Thoracic aorta (tissue), 2 donors: ENCODE results near the gene C1QTNF4. TPM values are rescaled to one million over a fixed set of nuclear protein-coding genes. Genes with fewer than 3 reads are reported as not detected.

Experiments
- ATAC-seq: fragments of 150-250 bp; one replicate; pipeline ENCODE4 v1.8.0; 2017; ENCODE audit warnings: low read depth; ENCODE audit not compliant: insufficient number of reproducible peaks, low FRiP score
- DNase-seq: peaks from one replicate; pipeline ENCODE4 v3.0.0-alpha.2; 2020; ENCODE audit warnings: low spot score
- H3K27ac ChIP-seq, 2 donors: fragments of 200-600 bp; sonication (generic); 1 replicate in 1 of 2; 2 replicates in 1 of 2; pipeline ENCODE4 v1.5.1; 2016; ENCODE audit warnings: mild to moderate bottlenecking in 2 of 2, moderate library complexity in 2 of 2
- H3K27me3 ChIP-seq: fragments of 200-600 bp; sonication (generic); replicated peaks from 2 replicates; pipeline ENCODE4 v1.6.0; 2016; ENCODE audit warnings: mild to moderate bottlenecking; ENCODE audit not compliant: insufficient read depth
- H3K36me3 ChIP-seq: fragments of 200-600 bp; sonication (generic); one replicate; pipeline ENCODE4 v1.5.1; 2016
- H3K4me1 ChIP-seq, 2 donors: fragments of 200-600 bp; sonication (generic); 1 replicate in 1 of 2; 2 replicates in 1 of 2; pipeline versions ENCODE4 v1.5.1 to v1.6.0; 2016; ENCODE audit warnings: low read depth in 2 of 2, mild to moderate bottlenecking in 1 of 2; ENCODE audit not compliant: control insufficient read depth in 1 of 2
- H3K4me3 ChIP-seq: fragments of 200-600 bp; sonication (generic); 2 replicates; pipeline ENCODE4 v1.5.1; 2016; ENCODE audit warnings: mild to moderate bottlenecking
- H3K9me3 ChIP-seq: fragments of 200-600 bp; sonication (generic); 2 replicates; pipeline ENCODE4 v1.5.1; 2016
- total RNA-seq, 2 donors: library from RNA; depleted of rRNA; stranded (reverse); fragments of >200 nt; gene quantifications; one replicate each; pipeline versions ENCODE4 v1.1.0 to v1.2.3, GENCODE V29; 2016
- TF ChIP-seq, protein P1 (sequence below): fragments of 200-600 bp; sonication (generic); IDR thresholded peaks from one replicate; pipeline ENCODE4 v1.5.1; 2019; ENCODE audit warnings: antibody characterized with exemption

The C1QTNF4 gene
- total RNA-seq, 2 donors from 2014 or later = 2.0 to 2.8 TPM

DNA sequence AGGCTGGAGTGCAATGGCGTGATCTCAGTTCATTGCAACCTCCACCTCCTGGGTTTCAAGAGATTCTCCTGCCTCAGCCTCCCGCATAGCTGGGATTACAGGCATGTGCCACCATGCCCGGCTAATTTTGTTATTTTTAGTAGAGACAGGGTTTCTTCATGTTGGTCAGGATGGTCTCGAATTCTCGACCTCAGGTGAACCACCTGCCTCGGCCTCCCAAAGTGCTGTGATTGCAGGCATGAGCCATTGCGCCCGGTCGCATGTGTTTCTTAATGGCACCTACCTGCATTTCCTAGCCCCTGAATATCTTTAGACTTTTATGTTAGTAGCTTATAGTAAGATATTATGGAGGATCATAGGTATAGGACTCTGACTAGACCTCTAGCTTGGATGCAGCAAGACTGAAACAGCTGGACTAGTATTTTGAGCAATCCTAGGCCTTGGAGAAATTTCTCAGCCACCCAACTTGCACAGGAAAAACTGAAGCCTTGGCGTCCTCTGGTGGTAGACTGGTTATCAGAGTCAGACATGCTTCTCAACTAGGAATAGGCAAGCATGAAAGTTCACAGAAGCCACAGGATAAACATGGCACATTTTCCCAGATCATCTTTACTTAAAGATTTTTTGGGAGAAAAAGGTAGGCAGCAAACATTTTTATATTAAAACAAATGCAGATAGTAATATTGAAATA lies 22.7 kb upstream of the C1QTNF4 start:
- H3K27me3 ChIP-seq = no peaks in the 10 kb centered on the region
- no peaks in the 10 kb centered on the region for H3K9me3 ChIP-seq
- ATAC-seq (no peak), DNase-seq (no peak)
- peaks cover 19% of the 10 kb centered on the region for H3K36me3 ChIP-seq
- no peak overlapping the region for H3K27ac ChIP-seq
- no peak overlapping the region for H3K4me3 ChIP-seq
- H3K4me1 ChIP-seq = no peaks in the 10 kb centered on the region
- TF ChIP-seq, protein P1, sequence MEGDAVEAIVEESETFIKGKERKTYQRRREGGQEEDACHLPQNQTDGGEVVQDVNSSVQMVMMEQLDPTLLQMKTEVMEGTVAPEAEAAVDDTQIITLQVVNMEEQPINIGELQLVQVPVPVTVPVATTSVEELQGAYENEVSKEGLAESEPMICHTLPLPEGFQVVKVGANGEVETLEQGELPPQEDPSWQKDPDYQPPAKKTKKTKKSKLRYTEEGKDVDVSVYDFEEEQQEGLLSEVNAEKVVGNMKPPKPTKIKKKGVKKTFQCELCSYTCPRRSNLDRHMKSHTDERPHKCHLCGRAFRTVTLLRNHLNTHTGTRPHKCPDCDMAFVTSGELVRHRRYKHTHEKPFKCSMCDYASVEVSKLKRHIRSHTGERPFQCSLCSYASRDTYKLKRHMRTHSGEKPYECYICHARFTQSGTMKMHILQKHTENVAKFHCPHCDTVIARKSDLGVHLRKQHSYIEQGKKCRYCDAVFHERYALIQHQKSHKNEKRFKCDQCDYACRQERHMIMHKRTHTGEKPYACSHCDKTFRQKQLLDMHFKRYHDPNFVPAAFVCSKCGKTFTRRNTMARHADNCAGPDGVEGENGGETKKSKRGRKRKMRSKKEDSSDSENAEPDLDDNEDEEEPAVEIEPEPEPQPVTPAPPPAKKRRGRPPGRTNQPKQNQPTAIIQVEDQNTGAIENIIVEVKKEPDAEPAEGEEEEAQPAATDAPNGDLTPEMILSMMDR = peak; percentile 38

- ATAC-seq (no peak), DNase-seq (no peak)
- Histone ChIP-seq H3K27ac (no peak overlapping the region), H3K4me1 (no peaks in the 10 kb centered on the region), H3K4me3 (no peak overlapping the region), H3K9me3 (no peaks in the 10 kb centered on the region), H3K36me3 (peaks cover 6% of the 10 kb centered on the region), H3K27me3 (no peaks in the 10 kb centered on the region)
- TF ChIP-seq, protein P1 = no peak
These were observed 21.0 kb upstream of the C1QTNF4 start for GRCh38 chr11:47615249-47615648.

DNA sequence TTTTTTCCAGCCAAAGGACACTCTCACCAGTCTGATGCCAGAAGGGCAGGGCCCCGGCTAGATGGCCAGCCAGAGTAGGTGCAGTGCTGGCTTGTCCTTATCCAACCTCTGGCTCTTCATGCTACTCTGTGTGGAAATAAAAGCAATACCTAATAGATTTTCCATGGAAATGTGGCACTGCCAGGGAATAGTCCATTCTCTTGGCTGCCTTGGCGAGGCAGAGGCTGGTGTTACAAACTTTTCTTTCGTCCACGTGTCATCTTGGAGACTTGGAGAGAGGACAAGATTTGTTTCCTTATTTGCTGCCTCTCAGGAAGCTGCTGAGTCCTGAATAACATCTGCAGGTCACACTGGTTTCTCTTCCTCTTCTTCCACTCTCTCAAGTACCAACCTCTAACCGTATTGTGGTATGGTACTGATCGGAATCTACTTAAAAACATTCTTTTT lies 17.2 kb upstream of the C1QTNF4 start:
- Histone ChIP-seq H3K9me3 (no peaks in the 10 kb centered on the region), H3K4me3 (no peak overlapping the region), H3K27me3 (no peaks in the 10 kb centered on the region), H3K36me3 (no peaks in the 10 kb centered on the region), H3K27ac (no peak overlapping the region), H3K4me1 (peaks cover 10 to 13% of the 10 kb centered on the region in 2 donors)
- DNase-seq (no peak), ATAC-seq (no peak)
- TF ChIP-seq, protein P1 = no peak

- TF ChIP-seq, protein P1 = no peak
- H3K4me1 ChIP-seq = peaks cover 10 to 13% of the 10 kb centered on the region in 2 donors
- no peak for DNase-seq
- H3K4me3 ChIP-seq = no peak overlapping the region
- H3K27me3 ChIP-seq = no peaks in the 10 kb centered on the region
- ATAC-seq = no peak
- H3K36me3 ChIP-seq = no peaks in the 10 kb centered on the region
- H3K9me3 ChIP-seq = no peaks in the 10 kb centered on the region
- H3K27ac ChIP-seq = no peak overlapping the region
These were observed 15.5 kb upstream of the C1QTNF4 start for GRCh38 chr11:47609675-47610074.

GRCh38 chr11:47607380-47607779 lies 13.2 kb upstream of the C1QTNF4 start:
- TF ChIP-seq, protein P1 = no peak
- Histone ChIP-seq H3K4me3 (no peak overlapping the region), H3K4me1 (peaks cover 10 to 13% of the 10 kb centered on the region in 2 donors), H3K27me3 (no peaks in the 10 kb centered on the region), H3K36me3 (no peaks in the 10 kb centered on the region), H3K9me3 (no peaks in the 10 kb centered on the region), H3K27ac (no peak overlapping the region)
- no peak for ATAC-seq
- no peak for DNase-seq
